Parathyroid adenoma (tissue), 2 donors: ENCODE data around the gene AGBL4.

Source experiments
- H2AFZ ChIP-seq: fragments of 300-600 bp; sonication (generic); one replicate; pipeline ENCODE4 v1.7.0; 2017; ENCODE audit warnings: antibody characterized with exemption, mild to moderate bottlenecking
- H3K27ac ChIP-seq: fragments of 300-600 bp; sonication (generic); one replicate; pipeline ENCODE4 v1.7.0; 2017
- H3K27me3 ChIP-seq: fragments of 300-600 bp; sonication (generic); one replicate; pipeline ENCODE4 v1.7.0; 2017; ENCODE audit warnings: low read length; ENCODE audit not compliant: control insufficient read depth, insufficient read depth
- H3K36me3 ChIP-seq: fragments of 300-600 bp; sonication (generic); one replicate; pipeline ENCODE4 v1.7.0; 2017; ENCODE audit warnings: low read length; ENCODE audit not compliant: control insufficient read depth, insufficient read depth
- H3K4me1 ChIP-seq: fragments of 300-600 bp; sonication (generic); one replicate; pipeline ENCODE4 v1.7.0; 2017; ENCODE audit warnings: control low read depth
- H3K4me2 ChIP-seq: fragments of 300-600 bp; sonication (generic); one replicate; pipeline ENCODE4 v1.7.0; 2017; ENCODE audit warnings: low read length
- H3K4me3 ChIP-seq: fragments of 300-600 bp; sonication (generic); one replicate; pipeline ENCODE4 v1.7.0; 2017; ENCODE audit warnings: low read depth, low read length
- H3K79me2 ChIP-seq: fragments of 300-600 bp; sonication (generic); one replicate; pipeline ENCODE4 v1.7.0; 2017; ENCODE audit warnings: control low read depth
- H3K9ac ChIP-seq: fragments of 300-600 bp; sonication (generic); one replicate; pipeline ENCODE4 v1.7.0; 2017; ENCODE audit warnings: mild to moderate bottlenecking
- H3K9me3 ChIP-seq: fragments of 300-600 bp; sonication (generic); one replicate; pipeline ENCODE4 v1.7.0; 2017; ENCODE audit warnings: low read length; ENCODE audit not compliant: control insufficient read depth
- TF ChIP-seq, protein P1 (sequence below): fragments of 300-600 bp; sonication (generic); IDR thresholded peaks from one replicate; pipeline ENCODE4 v1.7.0; 2017; ENCODE audit warnings: antibody characterized with exemption, mild to moderate bottlenecking
- donor health status: primary hyperparathyroidism.

The AGBL4 gene

DNA sequence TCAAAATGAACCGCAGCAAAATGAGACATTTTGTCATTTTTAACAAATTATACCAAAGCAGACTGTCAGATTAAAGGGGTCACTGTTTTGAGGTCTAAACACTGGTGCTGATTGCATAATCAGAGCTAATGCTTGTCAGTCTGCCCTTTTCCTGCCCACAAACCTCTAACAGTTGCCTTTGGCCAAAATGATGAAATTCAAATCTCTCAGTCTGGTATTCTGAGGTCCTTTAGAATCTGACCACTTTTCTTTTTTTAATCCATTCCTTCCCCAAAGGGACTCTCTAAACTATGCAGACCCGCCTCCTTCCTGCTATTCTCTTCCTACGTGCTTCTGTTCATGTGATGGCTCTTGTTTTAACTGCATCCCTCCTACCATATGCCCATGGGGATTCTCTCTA lies 1406.5 kb downstream of the AGBL4 start:
- Histone ChIP-seq H3K36me3 (no peaks in the 10 kb centered on the region), H3K27ac (no peak overlapping the region), H3K4me1 (no peaks in the 10 kb centered on the region), H3K9ac (no peak overlapping the region), H2AFZ (no peak overlapping the region), H3K4me2 (no peak overlapping the region), H3K4me3 (no peak overlapping the region), H3K27me3 (no peaks in the 10 kb centered on the region), H3K79me2 (no peaks in the 10 kb centered on the region), H3K9me3 (no peaks in the 10 kb centered on the region)
- TF ChIP-seq, protein P1, sequence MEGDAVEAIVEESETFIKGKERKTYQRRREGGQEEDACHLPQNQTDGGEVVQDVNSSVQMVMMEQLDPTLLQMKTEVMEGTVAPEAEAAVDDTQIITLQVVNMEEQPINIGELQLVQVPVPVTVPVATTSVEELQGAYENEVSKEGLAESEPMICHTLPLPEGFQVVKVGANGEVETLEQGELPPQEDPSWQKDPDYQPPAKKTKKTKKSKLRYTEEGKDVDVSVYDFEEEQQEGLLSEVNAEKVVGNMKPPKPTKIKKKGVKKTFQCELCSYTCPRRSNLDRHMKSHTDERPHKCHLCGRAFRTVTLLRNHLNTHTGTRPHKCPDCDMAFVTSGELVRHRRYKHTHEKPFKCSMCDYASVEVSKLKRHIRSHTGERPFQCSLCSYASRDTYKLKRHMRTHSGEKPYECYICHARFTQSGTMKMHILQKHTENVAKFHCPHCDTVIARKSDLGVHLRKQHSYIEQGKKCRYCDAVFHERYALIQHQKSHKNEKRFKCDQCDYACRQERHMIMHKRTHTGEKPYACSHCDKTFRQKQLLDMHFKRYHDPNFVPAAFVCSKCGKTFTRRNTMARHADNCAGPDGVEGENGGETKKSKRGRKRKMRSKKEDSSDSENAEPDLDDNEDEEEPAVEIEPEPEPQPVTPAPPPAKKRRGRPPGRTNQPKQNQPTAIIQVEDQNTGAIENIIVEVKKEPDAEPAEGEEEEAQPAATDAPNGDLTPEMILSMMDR: no peak

- Histone ChIP-seq H2AFZ (no peak overlapping the region), H3K4me3 (no peak overlapping the region), H3K36me3 (no peaks in the 10 kb centered on the region), H3K27me3 (no peaks in the 10 kb centered on the region), H3K4me2 (no peak overlapping the region), H3K4me1 (no peaks in the 10 kb centered on the region), H3K27ac (no peak overlapping the region), H3K9me3 (no peaks in the 10 kb centered on the region), H3K79me2 (no peaks in the 10 kb centered on the region), H3K9ac (no peak overlapping the region)
- TF ChIP-seq, protein P1: no peak
Observed at GRCh38 chr1:48616710-48617109, 1407.0 kb downstream of the AGBL4 start.

DNA sequence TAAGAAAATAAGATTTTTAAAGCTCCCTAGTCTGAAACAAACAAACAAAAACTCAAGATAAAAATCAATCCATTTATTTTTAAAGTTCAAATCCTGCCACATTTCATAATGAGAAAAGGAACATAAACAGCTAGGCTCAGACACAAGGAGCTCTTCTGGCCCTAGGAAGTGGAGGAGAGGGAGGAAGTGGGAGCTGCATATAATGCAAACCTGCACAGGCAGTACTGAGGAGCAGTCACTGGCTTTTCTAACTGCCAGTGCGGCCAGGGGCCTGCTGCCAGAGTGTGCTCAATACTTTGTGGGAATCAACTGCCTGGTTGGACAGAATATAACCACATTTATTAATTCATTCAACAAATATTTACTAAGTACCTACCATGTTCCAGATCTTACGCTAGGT lies 1411.9 kb downstream of the AGBL4 start:
- Histone ChIP-seq H3K4me1 (no peaks in the 10 kb centered on the region), H3K4me3 (no peak overlapping the region), H3K4me2 (no peak overlapping the region), H3K27me3 (no peaks in the 10 kb centered on the region), H3K36me3 (no peaks in the 10 kb centered on the region), H3K9ac (no peak overlapping the region), H3K79me2 (no peaks in the 10 kb centered on the region), H3K27ac (no peak overlapping the region), H2AFZ (no peak overlapping the region), H3K9me3 (no peaks in the 10 kb centered on the region)
- TF ChIP-seq, protein P1: no peak

- H3K79me2 ChIP-seq: no peaks in the 10 kb centered on the region
- H3K9ac ChIP-seq: no peak overlapping the region
- H3K27ac ChIP-seq: no peak overlapping the region
Observed at GRCh38 chr1:48610628-48611542, 1412.9 kb downstream of the AGBL4 start.

More at GRCh38 chr1:48610628-48611542, 1412.9 kb downstream of the AGBL4 start:
- Histone ChIP-seq H3K9me3 (no peaks in the 10 kb centered on the region), H3K36me3 (no peaks in the 10 kb centered on the region), H3K27me3 (no peaks in the 10 kb centered on the region), H2AFZ (no peak overlapping the region), H3K4me1 (no peaks in the 10 kb centered on the region), H3K4me2 (no peak overlapping the region), H3K4me3 (no peak overlapping the region)
- TF ChIP-seq, protein P1: no peak
